Glutamatergic neuron (in vitro differentiated cells): ENCODE results near the gene RAD23B. TPM values are rescaled to one million over a fixed set of nuclear protein-coding genes. Genes with fewer than 3 reads are reported as not detected.

Experiments
- DNase-seq: peaks from one replicate; pipeline ENCODE4 v3.0.0; 2022
- H3K27ac Mint-ChIP-seq: one replicate; pipeline ENCODE4 v1.8.0; 2020; ENCODE audit warnings: mild to moderate bottlenecking, mixed read lengths, inconsistent platforms; ENCODE audit not compliant: unreplicated experiment
- H3K27me3 Mint-ChIP-seq: one replicate; pipeline ENCODE4 v1.8.0; 2020; ENCODE audit warnings: mild to moderate bottlenecking, moderate library complexity, mixed read lengths, inconsistent platforms; ENCODE audit not compliant: unreplicated experiment
- H3K36me3 Mint-ChIP-seq: one replicate; pipeline ENCODE4 v1.8.0; 2020; ENCODE audit warnings: mild to moderate bottlenecking, mixed read lengths, inconsistent platforms; ENCODE audit not compliant: unreplicated experiment
- H3K4me1 Mint-ChIP-seq: one replicate; pipeline ENCODE4 v1.8.0; 2020; ENCODE audit warnings: mild to moderate bottlenecking, low read depth, mixed read lengths, inconsistent platforms; ENCODE audit not compliant: unreplicated experiment
- H3K4me3 Mint-ChIP-seq: one replicate; pipeline ENCODE4 v1.8.0; 2020; ENCODE audit warnings: mild to moderate bottlenecking, mixed read lengths, inconsistent platforms; ENCODE audit not compliant: unreplicated experiment
- H3K9me3 Mint-ChIP-seq: one replicate; pipeline ENCODE4 v1.8.0; 2020; ENCODE audit warnings: mild to moderate bottlenecking, moderate library complexity, mixed read lengths, inconsistent platforms; ENCODE audit not compliant: unreplicated experiment
- CTCF ChIP-seq: fragments of 200-600 bp; sonication (generic); IDR thresholded peaks from one replicate; pipeline ENCODE4 v1.5.0; 2021; ENCODE audit not compliant: partially characterized antibody, unreplicated experiment
- total RNA-seq: library from RNA; stranded (reverse); fragmentation: NEBNext Ultra II Directional; extraction: Animal tissue kit (Norgen Biotek cat#: 25700); gene quantifications from one replicate; pipeline ENCODE4 v1.2.1, GENCODE V29; 2021; ENCODE audit not compliant: unreplicated experiment

Gene RAD23B
- total RNA-seq, 1 donor from 2014 or later = 145 TPM

- Mint-ChIP-seq H3K36me3 (no peaks in the 10 kb centered on the region), H3K9me3 (peaks cover 5% of the 10 kb centered on the region), H3K27ac (no peak overlapping the region), H3K4me1 (peaks cover 2% of the 10 kb centered on the region), H3K27me3 (peaks cover 2% of the 10 kb centered on the region), H3K4me3 (no peak overlapping the region)
- DNase-seq = no peak
- no peak for TF ChIP-seq CTCF
Observed at GRCh38 chr9:107345327-107345726, 62.2 kb downstream of the RAD23B start.

- no peak overlapping the region for H3K27ac Mint-ChIP-seq
- peaks cover 8% of the 10 kb centered on the region for H3K9me3 Mint-ChIP-seq
- peaks cover 15% of the 10 kb centered on the region for H3K36me3 Mint-ChIP-seq
- H3K4me1 Mint-ChIP-seq = no peaks in the 10 kb centered on the region
- no peak for DNase-seq
- H3K27me3 Mint-ChIP-seq = peaks cover 4% of the 10 kb centered on the region
- H3K4me3 Mint-ChIP-seq = no peak overlapping the region
- TF ChIP-seq CTCF = no peak
Observed at GRCh38 chr9:107348836-107349235, 65.8 kb downstream of the RAD23B start.

GRCh38 chr9:107350443-107350842, 67.4 kb downstream of the RAD23B start:
- Mint-ChIP-seq H3K36me3 (peaks cover 17% of the 10 kb centered on the region), H3K4me3 (no peak overlapping the region), H3K27me3 (peaks cover 4% of the 10 kb centered on the region), H3K9me3 (peaks cover 6% of the 10 kb centered on the region), H3K4me1 (no peaks in the 10 kb centered on the region), H3K27ac (no peak overlapping the region)
- no peak for TF ChIP-seq CTCF
- no peak for DNase-seq

- Mint-ChIP-seq H3K4me1 (peaks cover 2% of the 10 kb centered on the region), H3K36me3 (peaks cover 20% of the 10 kb centered on the region), H3K4me3 (no peak overlapping the region), H3K9me3 (peaks cover 5% of the 10 kb centered on the region), H3K27ac (no peak overlapping the region), H3K27me3 (peaks cover 5% of the 10 kb centered on the region)
- no peak for DNase-seq
- no peak for TF ChIP-seq CTCF
Observed at GRCh38 chr9:107351382-107352045, 68.4 kb downstream of the RAD23B start.

GRCh38 chr9:107355394-107355793, 72.3 kb downstream of the RAD23B start:
- H3K36me3 Mint-ChIP-seq = peaks cover 20% of the 10 kb centered on the region
- H3K9me3 Mint-ChIP-seq = peaks cover 5% of the 10 kb centered on the region
- TF ChIP-seq CTCF = no peak
- H3K27me3 Mint-ChIP-seq = peaks cover 11% of the 10 kb centered on the region
- no peak overlapping the region for H3K27ac Mint-ChIP-seq
- H3K4me3 Mint-ChIP-seq = no peak overlapping the region
- peaks cover 21% of the 10 kb centered on the region for H3K4me1 Mint-ChIP-seq
- DNase-seq = no peak
